SK-N-SH (cell line): ENCODE measurements around the gene JAZF1. TPM values are rescaled to one million over a fixed set of nuclear protein-coding genes. Genes with fewer than 3 reads are reported as not detected.
A peak's percentile ranks its signal among the peaks of the same experiment; 100 is the strongest.

Source experiments
- CTCF ChIA-PET: fragments of 300-600, 350-600 bp; formaldehyde crosslinking; extraction: SDS; loops from one replicate; lab custom pipeline; 2021; lab: Yijun Ruan, JAX
- POLR2A ChIA-PET: fragments of 350-600 bp; sonication (Branson Sonifier 250); formaldehyde crosslinking; extraction: SDS; loops from one replicate; lab custom pipeline; 2020; ENCODE audit warnings: antibody characterized with exemption, inconsistent platforms; lab: Yijun Ruan, JAX
- DNase-seq: peaks from one replicate; pipeline ENCODE4 v3.0.0; 2012
- H2AFZ ChIP-seq: fragments of 200-600 bp; sonication (generic); 2 replicates; pipeline ENCODE4 v1.8.1; 2016; ENCODE audit warnings: antibody characterized with exemption, mild to moderate bottlenecking, low read depth
- H3F3A ChIP-seq: fragments of 200-600 bp; sonication (generic); replicated peaks from 2 replicates; pipeline ENCODE3; 2016; ENCODE audit warnings: antibody characterized with exemption, mild to moderate bottlenecking; ENCODE audit not compliant: insufficient read depth
- H3K27ac ChIP-seq, 2 experiments: fragments of 200-500 bp in 1 of 2; fragments of 200-600 bp in 1 of 2; sonication (Bioruptor generic) in 1 of 2; sonication (generic), shearing (Covaris generic) in 1 of 2; 2 replicates each; pipeline versions ENCODE4 v1.5.1 to v1.6.1; 2014 to 2016; ENCODE audit warnings: low read depth in 2 of 2, inconsistent platforms in 1 of 2, low read length in 1 of 2, mild to moderate bottlenecking in 1 of 2, mixed read lengths in 1 of 2
- H3K27me3 ChIP-seq: fragments of 200-600 bp; sonication (generic), shearing (Covaris generic); 2 replicates; pipeline ENCODE4 v1.6.1; 2016; ENCODE audit warnings: mixed run types; ENCODE audit not compliant: insufficient read depth
- H3K36me3 ChIP-seq, 2 experiments: fragments of 200-500 bp in 1 of 2; fragments of 200-600 bp in 1 of 2; sonication (Bioruptor generic) in 1 of 2; sonication (generic) in 1 of 2; replicated peaks in 1 of 2; 2 replicates each; pipeline versions ENCODE3 to v1.5.1; 2014 to 2016; ENCODE audit warnings: low read length in 1 of 2, mild to moderate bottlenecking in 1 of 2; ENCODE audit not compliant: insufficient read depth in 2 of 2, control insufficient read depth in 1 of 2
- H3K4me1 ChIP-seq, 2 experiments: fragments of 200-500 bp in 1 of 2; fragments of 200-600 bp in 1 of 2; sonication (Bioruptor generic) in 1 of 2; sonication (generic), shearing (Covaris generic) in 1 of 2; 2 replicates each; pipeline versions ENCODE4 v1.5.1 to v1.6.1; 2014 to 2016; ENCODE audit warnings: low read depth in 1 of 2, low read length in 1 of 2, mixed run types in 1 of 2; ENCODE audit not compliant: insufficient read depth in 2 of 2, control insufficient read depth in 1 of 2
- H3K4me2 ChIP-seq: fragments of 200-600 bp; sonication (generic), shearing (Covaris generic); 2 replicates; pipeline ENCODE4 v1.6.1; 2017; ENCODE audit warnings: mixed run types
- H3K4me3 ChIP-seq, 2 experiments: fragments of 200-500 bp in 1 of 2; fragments of 200-600 bp in 1 of 2; sonication (Bioruptor generic) in 1 of 2; sonication (generic), shearing (Covaris generic) in 1 of 2; 2 replicates each; pipeline versions ENCODE4 v1.5.1 to v1.8.1; 2014 to 2016; ENCODE audit warnings: low read depth in 2 of 2, inconsistent platforms in 1 of 2, low read length in 1 of 2, mild to moderate bottlenecking in 1 of 2, mixed read lengths in 1 of 2, moderate library complexity in 1 of 2
- H3K79me2 ChIP-seq: fragments of 200-600 bp; sonication (generic); 2 replicates; pipeline ENCODE4 v1.8.1; 2017; ENCODE audit warnings: mild to moderate bottlenecking; ENCODE audit not compliant: insufficient read depth
- H3K9ac ChIP-seq: fragments of 200-600 bp; sonication (generic); 2 replicates; pipeline ENCODE4 v1.6.1; 2017; ENCODE audit warnings: mixed run types
- H3K9me2 ChIP-seq: fragments of 200-600 bp; sonication (generic); 2 replicates; pipeline ENCODE4 v1.6.1; 2017; ENCODE audit warnings: mixed run types
- H3K9me3 ChIP-seq: fragments of 200-600 bp; sonication (generic); 2 replicates; pipeline ENCODE4 v1.6.1; 2017; ENCODE audit warnings: mixed run types, mild to moderate bottlenecking, moderate library complexity
- H4K20me1 ChIP-seq: fragments of 200-600 bp; sonication (generic); 2 replicates; pipeline ENCODE4 v1.6.1; 2017; ENCODE audit warnings: mild to moderate bottlenecking, mixed run types; ENCODE audit not compliant: insufficient read depth
- EP300 ChIP-seq, 2 experiments: IDR thresholded peaks; 2 replicates each; pipeline versions ENCODE4 v1.4.0 to v1.6.1; 2012; ENCODE audit warnings: borderline replicate concordance in 1 of 2, low read depth in 1 of 2, low read length in 1 of 2
- FOXM1 ChIP-seq: IDR thresholded peaks from 2 replicates; pipeline ENCODE4 v1.4.0; 2012; ENCODE audit warnings: low read depth, mild to moderate bottlenecking
- GATA2 ChIP-seq: sonication (generic); formaldehyde crosslinking; IDR thresholded peaks from 2 replicates; pipeline ENCODE4 v1.5.0; 2020; ENCODE audit warnings: mild to moderate bottlenecking, missing genetic modification reagents
- JUND ChIP-seq: IDR thresholded peaks from 2 replicates; pipeline ENCODE4 v1.4.0; 2012
- MEF2A ChIP-seq: IDR thresholded peaks from 2 replicates; pipeline ENCODE4 v1.4.0; 2012; ENCODE audit warnings: low read depth, borderline replicate concordance
- MXI1 ChIP-seq: IDR thresholded peaks from 2 replicates; pipeline ENCODE4 v1.6.1; 2012; ENCODE audit warnings: mild to moderate bottlenecking, low read depth, low read length, improper control_type of control experiment
- RAD21 ChIP-seq: IDR thresholded peaks from 2 replicates; pipeline ENCODE4 v1.6.1; 2012; ENCODE audit warnings: mild to moderate bottlenecking, low read length
- RCOR1 ChIP-seq: fragments of 150-350 bp; IDR thresholded peaks from 2 replicates; pipeline ENCODE4 v1.6.1; 2017; ENCODE audit warnings: antibody characterized with exemption, low read length
- RFX5 ChIP-seq: IDR thresholded peaks from 2 replicates; pipeline ENCODE4 v1.6.1; 2012; ENCODE audit warnings: mild to moderate bottlenecking, improper control_type of control experiment, low read length
- TAF1 ChIP-seq: IDR thresholded peaks from 2 replicates; pipeline ENCODE4 v1.6.1; 2012; ENCODE audit warnings: low read depth, mild to moderate bottlenecking, low read length, moderate library complexity, borderline replicate concordance
- TCF12 ChIP-seq: IDR thresholded peaks from 2 replicates; pipeline ENCODE4 v1.4.0; 2012
- TEAD4 ChIP-seq: IDR thresholded peaks from 2 replicates; pipeline ENCODE4 v1.4.0; 2012; ENCODE audit warnings: mild to moderate bottlenecking, borderline replicate concordance; ENCODE audit not compliant: insufficient read depth
- WGBS: methylation state at CpG from one replicate; pipeline ENCODE4 v1.1.6; 2017; ENCODE audit warnings: low lambda C conversion rate; 5-methylcytosine and 5-hydroxymethylcytosine counted together
- polyA plus RNA-seq, 3 experiments: library from polyadenylated mRNA; depleted of rRNA; stranded (reverse); fragments of >200 nt; gene quantifications; 2 replicates each; pipeline ENCODE4 v1.2.3, GENCODE V29; 2012
- TF ChIP-seq, protein P1 (sequence below): IDR thresholded peaks from 2 replicates; pipeline ENCODE4 v1.4.0; 2012; ENCODE audit warnings: low read depth, borderline replicate concordance
- TF ChIP-seq, protein P2 (sequence below): fragments of 200-600 bp; sonication (generic); IDR thresholded peaks from 2 replicates; pipeline ENCODE4 v1.6.1; 2017; ENCODE audit warnings: antibody characterized with exemption, mild to moderate bottlenecking, moderate library complexity
- TF ChIP-seq, protein P3 (sequence below): fragments of 150-350 bp; IDR thresholded peaks from 2 replicates; pipeline ENCODE4 v1.6.1; 2017; ENCODE audit warnings: antibody characterized with exemption, low read length, low read depth, borderline replicate concordance
- TF ChIP-seq, protein P4 (sequence below): IDR thresholded peaks from 2 replicates; pipeline ENCODE4 v1.6.1; 2012; ENCODE audit warnings: mild to moderate bottlenecking, low read depth, low read length, moderate library complexity
- TF ChIP-seq, protein P5 (sequence below): IDR thresholded peaks from 2 replicates; pipeline ENCODE4; 2012

Gene JAZF1
- polyA plus RNA-seq, 1 of the 3 experiments (the other 2 are of a cell fraction): 1.7 TPM

DNA sequence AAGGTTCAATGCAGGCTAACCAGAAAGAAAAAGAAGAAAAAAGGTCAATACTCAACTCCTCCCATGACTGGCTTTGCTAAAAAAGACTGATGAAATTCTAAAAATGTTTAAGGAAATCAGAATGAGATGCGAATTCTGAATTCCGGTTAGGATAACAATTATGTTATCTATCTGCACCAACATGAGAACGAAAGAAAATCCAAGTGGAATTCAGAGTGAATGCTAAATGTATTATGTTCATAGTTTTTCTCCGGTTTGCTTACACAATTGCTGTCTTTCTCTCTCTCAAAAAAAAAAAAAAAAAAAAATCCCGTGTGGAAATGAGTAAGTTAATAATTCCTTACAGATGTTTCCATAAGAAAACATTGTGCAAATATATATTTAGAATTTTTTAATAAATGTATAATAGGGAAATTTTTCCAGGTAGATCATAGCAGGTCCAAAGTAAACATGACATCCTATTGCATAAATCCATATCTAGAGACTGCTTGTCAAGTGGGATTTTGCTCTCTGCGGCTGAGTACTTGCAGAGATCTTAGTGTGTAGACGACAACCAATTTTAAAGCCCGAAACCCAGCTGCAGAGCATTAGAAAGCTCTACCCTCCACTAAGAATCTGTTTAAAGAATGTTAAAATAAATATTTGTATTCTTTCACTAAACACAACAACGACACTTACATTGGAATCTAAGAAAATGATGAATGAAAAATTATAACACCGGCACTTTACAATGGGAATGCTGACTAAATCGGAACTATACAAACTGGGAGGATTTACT is 104.0 kb downstream of the JAZF1 start (continued):
- TF ChIP-seq, protein P1, sequence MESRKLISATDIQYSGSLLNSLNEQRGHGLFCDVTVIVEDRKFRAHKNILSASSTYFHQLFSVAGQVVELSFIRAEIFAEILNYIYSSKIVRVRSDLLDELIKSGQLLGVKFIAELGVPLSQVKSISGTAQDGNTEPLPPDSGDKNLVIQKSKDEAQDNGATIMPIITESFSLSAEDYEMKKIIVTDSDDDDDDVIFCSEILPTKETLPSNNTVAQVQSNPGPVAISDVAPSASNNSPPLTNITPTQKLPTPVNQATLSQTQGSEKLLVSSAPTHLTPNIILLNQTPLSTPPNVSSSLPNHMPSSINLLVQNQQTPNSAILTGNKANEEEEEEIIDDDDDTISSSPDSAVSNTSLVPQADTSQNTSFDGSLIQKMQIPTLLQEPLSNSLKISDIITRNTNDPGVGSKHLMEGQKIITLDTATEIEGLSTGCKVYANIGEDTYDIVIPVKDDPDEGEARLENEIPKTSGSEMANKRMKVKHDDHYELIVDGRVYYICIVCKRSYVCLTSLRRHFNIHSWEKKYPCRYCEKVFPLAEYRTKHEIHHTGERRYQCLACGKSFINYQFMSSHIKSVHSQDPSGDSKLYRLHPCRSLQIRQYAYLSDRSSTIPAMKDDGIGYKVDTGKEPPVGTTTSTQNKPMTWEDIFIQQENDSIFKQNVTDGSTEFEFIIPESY: no peak
- TF ChIP-seq FOXM1: no peak
- no peak for TF ChIP-seq RFX5
- TF ChIP-seq RAD21: no peak
- TF ChIP-seq, protein P2, sequence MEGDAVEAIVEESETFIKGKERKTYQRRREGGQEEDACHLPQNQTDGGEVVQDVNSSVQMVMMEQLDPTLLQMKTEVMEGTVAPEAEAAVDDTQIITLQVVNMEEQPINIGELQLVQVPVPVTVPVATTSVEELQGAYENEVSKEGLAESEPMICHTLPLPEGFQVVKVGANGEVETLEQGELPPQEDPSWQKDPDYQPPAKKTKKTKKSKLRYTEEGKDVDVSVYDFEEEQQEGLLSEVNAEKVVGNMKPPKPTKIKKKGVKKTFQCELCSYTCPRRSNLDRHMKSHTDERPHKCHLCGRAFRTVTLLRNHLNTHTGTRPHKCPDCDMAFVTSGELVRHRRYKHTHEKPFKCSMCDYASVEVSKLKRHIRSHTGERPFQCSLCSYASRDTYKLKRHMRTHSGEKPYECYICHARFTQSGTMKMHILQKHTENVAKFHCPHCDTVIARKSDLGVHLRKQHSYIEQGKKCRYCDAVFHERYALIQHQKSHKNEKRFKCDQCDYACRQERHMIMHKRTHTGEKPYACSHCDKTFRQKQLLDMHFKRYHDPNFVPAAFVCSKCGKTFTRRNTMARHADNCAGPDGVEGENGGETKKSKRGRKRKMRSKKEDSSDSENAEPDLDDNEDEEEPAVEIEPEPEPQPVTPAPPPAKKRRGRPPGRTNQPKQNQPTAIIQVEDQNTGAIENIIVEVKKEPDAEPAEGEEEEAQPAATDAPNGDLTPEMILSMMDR: no peak
- TF ChIP-seq, protein P3, sequence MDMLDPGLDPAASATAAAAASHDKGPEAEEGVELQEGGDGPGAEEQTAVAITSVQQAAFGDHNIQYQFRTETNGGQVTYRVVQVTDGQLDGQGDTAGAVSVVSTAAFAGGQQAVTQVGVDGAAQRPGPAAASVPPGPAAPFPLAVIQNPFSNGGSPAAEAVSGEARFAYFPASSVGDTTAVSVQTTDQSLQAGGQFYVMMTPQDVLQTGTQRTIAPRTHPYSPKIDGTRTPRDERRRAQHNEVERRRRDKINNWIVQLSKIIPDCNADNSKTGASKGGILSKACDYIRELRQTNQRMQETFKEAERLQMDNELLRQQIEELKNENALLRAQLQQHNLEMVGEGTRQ: no peak
- TF ChIP-seq TAF1: no peak
- TF ChIP-seq GATA2 (CRISPR knock-in tag): peak; percentile 25; the same call in 1 of the 2 replicates
- TF ChIP-seq JUND: peak; percentile 37
- TF ChIP-seq, all 33 proteins: peak for 12

DNA sequence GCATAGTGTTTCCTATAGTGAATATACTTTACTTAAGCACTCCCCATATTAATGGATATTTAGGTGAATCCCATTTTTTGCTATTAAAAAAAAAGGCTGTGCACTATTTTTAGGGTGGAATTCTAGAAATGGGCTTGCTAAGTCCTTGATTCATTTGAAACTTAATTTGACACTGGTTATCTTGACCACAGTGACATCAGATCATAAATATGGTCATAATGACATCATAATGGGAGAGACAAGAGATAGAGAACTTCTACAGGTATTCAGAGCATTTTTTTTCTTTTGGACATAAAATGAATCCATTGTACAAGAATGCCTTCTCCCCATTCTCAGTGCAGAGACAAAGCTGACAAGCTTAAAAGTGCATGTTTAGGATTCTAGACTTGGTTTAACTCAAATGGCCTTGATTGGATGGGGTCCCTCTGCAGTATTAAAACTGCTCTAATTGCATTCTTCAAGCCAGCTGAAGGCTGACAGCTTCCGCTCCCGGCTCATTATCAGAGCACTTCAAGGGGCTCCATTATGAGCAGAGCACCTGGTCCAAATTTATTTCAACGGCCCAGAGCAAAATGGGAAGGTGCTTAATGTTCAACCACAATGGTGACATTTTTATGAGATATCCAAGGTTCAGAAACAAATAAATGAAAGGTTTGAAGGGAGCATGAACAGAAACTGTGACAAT is 104.8 kb downstream of the JAZF1 start:
- H3K9me2 ChIP-seq: no peaks in the 10 kb centered on the region
- H3K79me2 ChIP-seq: no peaks in the 10 kb centered on the region
- POLR2A ChIA-PET: no interaction called here
- H3K4me3 ChIP-seq: peak overlapping the region in 1 of 2 experiments; percentile 35; a peak in 1 of 4 replicates
- H4K20me1 ChIP-seq: no peaks in the 10 kb centered on the region
- H3F3A ChIP-seq: peaks cover 22% of the 10 kb centered on the region
- H3K36me3 ChIP-seq: no peaks in the 10 kb centered on the region
- no peak for TF ChIP-seq RCOR1
- 0 out of 4 replicates have a peak, but pooled peaks of 1 of the 2 experiments have one; percentile 9 for TF ChIP-seq EP300 (IDR thresholded peaks at IDR 0.05; ENCODE audit: borderline replicate concordance in 1 of 2, low read depth in 1 of 2, low read length in 1 of 2)
- peak; percentile 29; the same call in 1 of the 2 replicates for TF ChIP-seq MEF2A
- no peak for TF ChIP-seq JUND
- TF ChIP-seq, protein P4, sequence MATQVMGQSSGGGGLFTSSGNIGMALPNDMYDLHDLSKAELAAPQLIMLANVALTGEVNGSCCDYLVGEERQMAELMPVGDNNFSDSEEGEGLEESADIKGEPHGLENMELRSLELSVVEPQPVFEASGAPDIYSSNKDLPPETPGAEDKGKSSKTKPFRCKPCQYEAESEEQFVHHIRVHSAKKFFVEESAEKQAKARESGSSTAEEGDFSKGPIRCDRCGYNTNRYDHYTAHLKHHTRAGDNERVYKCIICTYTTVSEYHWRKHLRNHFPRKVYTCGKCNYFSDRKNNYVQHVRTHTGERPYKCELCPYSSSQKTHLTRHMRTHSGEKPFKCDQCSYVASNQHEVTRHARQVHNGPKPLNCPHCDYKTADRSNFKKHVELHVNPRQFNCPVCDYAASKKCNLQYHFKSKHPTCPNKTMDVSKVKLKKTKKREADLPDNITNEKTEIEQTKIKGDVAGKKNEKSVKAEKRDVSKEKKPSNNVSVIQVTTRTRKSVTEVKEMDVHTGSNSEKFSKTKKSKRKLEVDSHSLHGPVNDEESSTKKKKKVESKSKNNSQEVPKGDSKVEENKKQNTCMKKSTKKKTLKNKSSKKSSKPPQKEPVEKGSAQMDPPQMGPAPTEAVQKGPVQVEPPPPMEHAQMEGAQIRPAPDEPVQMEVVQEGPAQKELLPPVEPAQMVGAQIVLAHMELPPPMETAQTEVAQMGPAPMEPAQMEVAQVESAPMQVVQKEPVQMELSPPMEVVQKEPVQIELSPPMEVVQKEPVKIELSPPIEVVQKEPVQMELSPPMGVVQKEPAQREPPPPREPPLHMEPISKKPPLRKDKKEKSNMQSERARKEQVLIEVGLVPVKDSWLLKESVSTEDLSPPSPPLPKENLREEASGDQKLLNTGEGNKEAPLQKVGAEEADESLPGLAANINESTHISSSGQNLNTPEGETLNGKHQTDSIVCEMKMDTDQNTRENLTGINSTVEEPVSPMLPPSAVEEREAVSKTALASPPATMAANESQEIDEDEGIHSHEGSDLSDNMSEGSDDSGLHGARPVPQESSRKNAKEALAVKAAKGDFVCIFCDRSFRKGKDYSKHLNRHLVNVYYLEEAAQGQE: no peak
- TF ChIP-seq, protein P5, sequence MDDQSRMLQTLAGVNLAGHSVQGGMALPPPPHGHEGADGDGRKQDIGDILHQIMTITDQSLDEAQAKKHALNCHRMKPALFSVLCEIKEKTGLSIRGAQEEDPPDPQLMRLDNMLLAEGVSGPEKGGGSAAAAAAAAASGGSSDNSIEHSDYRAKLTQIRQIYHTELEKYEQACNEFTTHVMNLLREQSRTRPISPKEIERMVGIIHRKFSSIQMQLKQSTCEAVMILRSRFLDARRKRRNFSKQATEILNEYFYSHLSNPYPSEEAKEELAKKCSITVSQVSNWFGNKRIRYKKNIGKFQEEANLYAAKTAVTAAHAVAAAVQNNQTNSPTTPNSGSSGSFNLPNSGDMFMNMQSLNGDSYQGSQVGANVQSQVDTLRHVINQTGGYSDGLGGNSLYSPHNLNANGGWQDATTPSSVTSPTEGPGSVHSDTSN: peak; percentile 69
- TF ChIP-seq MXI1: no peak
- no peak for TF ChIP-seq RAD21
- TF ChIP-seq TEAD4: 0 out of 2 replicates have a peak, but pooled peaks have one; percentile 16
- peak; percentile 21; the same call in 1 of the 2 replicates for TF ChIP-seq TCF12
- TF ChIP-seq GATA2 (CRISPR knock-in tag): no peak
- TF ChIP-seq, all 33 proteins: peak for 5
- no peaks in the 10 kb centered on the region for H3K9me3 ChIP-seq
- H3K27me3 ChIP-seq: no peaks in the 10 kb centered on the region
- H3K9ac ChIP-seq: no peak overlapping the region; the same call in 1 of the 2 replicates
- no peak for DNase-seq
- H3K4me2 ChIP-seq: peak overlapping the region; percentile 68
- WGBS: 60% methylated on average over 3 of the region's 3 CpGs
- H3K4me1 ChIP-seq: peaks cover 13 to 37% of the 10 kb centered on the region in 2 experiments
- peak overlapping the region; percentile 69 to 96 for H3K27ac ChIP-seq
- CTCF ChIA-PET: interaction anchor here (0.6 to 31.3 kb wide), 6 partner anchors 14 to 665 kb away, joined by 3 to 828 read pairs (median 4); no protein-coding TSS in a partner anchor
- H2AFZ ChIP-seq: no peak overlapping the region
